PC-9 (cell line): Measurements from ENCODE around the gene FFAR3. TPM values are rescaled to one million over a fixed set of nuclear protein-coding genes. Genes with fewer than 3 reads are reported as not detected.

Source experiments
- BruUV-seq: library from RNA; stranded (reverse); fragments of 400-500 nt; replicated peaks from 2 replicates; lab custom pipeline; 2021; lab: Mats Ljungman, UMichigan
- CTCF ChIA-PET: fragments of 300-600 bp; sonication (Branson Sonifier 250); formaldehyde crosslinking; loops from one replicate; lab custom pipeline; 2022; ENCODE audit warnings: antibody characterized with exemption; lab: Charles Lee
- POLR2A ChIA-PET: fragments of 300-600 bp; sonication (Branson Sonifier 250); formaldehyde crosslinking; loops from one replicate; lab custom pipeline; 2022; ENCODE audit warnings: antibody characterized with exemption; ENCODE audit not compliant: unreplicated experiment; lab: Charles Lee
- DNase-seq, 2 experiments: peaks; one replicate each; pipeline versions ENCODE4 v3.0.0 to v3.0.0-alpha.2; 2015 to 2022; ENCODE audit warnings: mixed read lengths in 1 of 2
- H2AFZ ChIP-seq: fragments of 200-600 bp; sonication (generic); 2 replicates; pipeline ENCODE4 v1.8.1; 2017; ENCODE audit warnings: antibody characterized with exemption
- H3F3A ChIP-seq: fragments of 200-600 bp; sonication (generic); 2 replicates; pipeline ENCODE4 v1.8.1; 2017; ENCODE audit warnings: antibody characterized with exemption, mild to moderate bottlenecking, low read depth; ENCODE audit not compliant: insufficient read depth
- H3K27ac ChIP-seq: fragments of 200-600 bp; sonication (generic); 2 replicates; pipeline ENCODE4 v1.6.1; 2016; ENCODE audit warnings: mixed run types
- H3K27me3 ChIP-seq: fragments of 200-600 bp; sonication (generic); 2 replicates; pipeline ENCODE4 v1.6.1; 2016; ENCODE audit warnings: low read depth, mixed run types; ENCODE audit not compliant: insufficient read depth
- H3K36me3 ChIP-seq: fragments of 200-600 bp; sonication (generic); 2 replicates; pipeline ENCODE4 v1.6.1; 2016; ENCODE audit warnings: low read depth, mixed run types
- H3K4me1 ChIP-seq: fragments of 200-600 bp; sonication (generic); replicated peaks from 2 replicates; pipeline ENCODE4 v1.6.1; 2016; ENCODE audit warnings: mixed run types; ENCODE audit not compliant: insufficient read depth
- H3K4me2 ChIP-seq: fragments of 200-600 bp; sonication (generic); 2 replicates; pipeline ENCODE4 v1.6.1; 2017; ENCODE audit warnings: mixed run types
- H3K4me3 ChIP-seq: fragments of 200-600 bp; sonication (generic); 2 replicates; pipeline ENCODE4 v1.6.1; 2016; ENCODE audit warnings: mixed run types
- H3K79me2 ChIP-seq: fragments of 200-600 bp; sonication (generic); 2 replicates; pipeline ENCODE4 v1.6.1; 2017; ENCODE audit warnings: low read depth, mixed run types
- H3K9me2 ChIP-seq: fragments of 200-600 bp; sonication (generic); 2 replicates; pipeline ENCODE4 v1.8.1; 2017; ENCODE audit warnings: mild to moderate bottlenecking; ENCODE audit not compliant: insufficient read depth
- H3K9me3 ChIP-seq: fragments of 200-600 bp; sonication (generic); 2 replicates; pipeline ENCODE4 v1.8.1; 2016; ENCODE audit warnings: low read depth; ENCODE audit not compliant: insufficient read depth
- H4K20me1 ChIP-seq: fragments of 200-600 bp; sonication (generic); 2 replicates; pipeline ENCODE4 v1.8.1; 2017; ENCODE audit not compliant: insufficient read depth
- CTCF ChIP-seq: fragments of 200-600 bp; sonication (generic); conservative IDR thresholded peaks from 2 replicates; pipeline ENCODE4 v1.6.1; 2017; ENCODE audit warnings: mixed run types, antibody characterized with exemption, mild to moderate bottlenecking, moderate library complexity
- EZH2 ChIP-seq: fragments of 200-600 bp; sonication (generic); IDR thresholded peaks from 2 replicates; pipeline ENCODE4 v1.8.0; 2017; ENCODE audit warnings: antibody characterized with exemption, low read depth
- intact Hi-C: fragments of 100-400 bp; cut with micrococcal nuclease; formaldehyde crosslinking; loops from one replicate; pipeline ENCODE4 v1.10.0; 2022; ENCODE audit not compliant: unreplicated experiment
- total RNA-seq: library from RNA; stranded (reverse); gene quantifications from 2 replicates; pipeline ENCODE4 v1.2.3, GENCODE V29; 2021

FFAR3 gene
- total RNA-seq, 1 experiment from 2014 or later = not detected

- no TSS peak for BruUV-seq
- POLR2A ChIA-PET = no interaction called here
Observed at GRCh38 chr19:35368378-35368777, 10.1 kb downstream of the FFAR3 start.

GRCh38 chr19:35369522-35369921, 11.3 kb downstream of the FFAR3 start:
- H3K9me2 ChIP-seq = no peaks in the 10 kb centered on the region
- no peaks in the 10 kb centered on the region for H3K9me3 ChIP-seq
- DNase-seq = no peak
- H3K27me3 ChIP-seq = peaks cover 23% of the 10 kb centered on the region
- no peak overlapping the region for H3K27ac ChIP-seq
- no peaks in the 10 kb centered on the region for H4K20me1 ChIP-seq
- H2AFZ ChIP-seq = no peak overlapping the region
- BruUV-seq = no TSS peak
- H3K4me3 ChIP-seq = no peak overlapping the region
- no peaks in the 10 kb centered on the region for H3K36me3 ChIP-seq
- POLR2A ChIA-PET = no interaction called here
- CTCF ChIA-PET = no interaction called here
- H3K4me1 ChIP-seq = no peaks in the 10 kb centered on the region
- no peaks in the 10 kb centered on the region for H3K79me2 ChIP-seq
- H3K4me2 ChIP-seq = no peak overlapping the region
- TF ChIP-seq CTCF (no peak), EZH2 (no peak)
- 0 out of 2 replicates have a peak, but pooled peaks cover 3% of the 10 kb centered on the region for H3F3A ChIP-seq
- intact Hi-C loops = no loop called here

More at GRCh38 chr19:35368378-35368777, 10.1 kb downstream of the FFAR3 start:
- CTCF ChIA-PET = no interaction called here
- TF ChIP-seq EZH2 (no peak), CTCF (no peak)
- Histone ChIP-seq H3K4me3 (no peak overlapping the region), H4K20me1 (no peaks in the 10 kb centered on the region), H3K4me2 (no peak overlapping the region), H3K27ac (no peak overlapping the region), H3K36me3 (no peaks in the 10 kb centered on the region), H2AFZ (no peak overlapping the region), H3K9me2 (no peaks in the 10 kb centered on the region), H3K79me2 (no peaks in the 10 kb centered on the region), H3K4me1 (no peaks in the 10 kb centered on the region), H3K27me3 (peaks cover 22% of the 10 kb centered on the region), H3K9me3 (no peaks in the 10 kb centered on the region), H3F3A (no peaks in the 10 kb centered on the region)
- DNase-seq = no peak
- intact Hi-C loops = no loop called here

GRCh38 chr19:35370722-35371121, 12.5 kb downstream of the FFAR3 start, which contains the start of gene GPR42:
TSS of gene GPR42 (plus strand) at chr19:35371068. CDS start at chr19:35371360, 292 bp downstream.
- no peaks in the 10 kb centered on the region for H3K79me2 ChIP-seq
- H3K4me3 ChIP-seq = no peak within 1 kb of the TSS
- no peak within 1 kb of the TSS for H3K4me2 ChIP-seq
- CTCF ChIA-PET = no interaction called here
- no peak for DNase-seq
- TF ChIP-seq EZH2 (no peak), CTCF (no peak)
- H3K27me3 ChIP-seq = peaks cover 23% of the 10 kb centered on the region
- H3F3A ChIP-seq = 0 out of 2 replicates have a peak, but pooled peaks cover 5% of the 10 kb centered on the region
- intact Hi-C loops = no loop called here
- no peak within 1 kb of the TSS for H3K27ac ChIP-seq
- H3K36me3 ChIP-seq = no peaks in the 10 kb centered on the region
- no peaks in the 10 kb centered on the region for H4K20me1 ChIP-seq
- POLR2A ChIA-PET = no interaction called here
- BruUV-seq = no TSS peak
- no peaks in the 10 kb centered on the region for H3K4me1 ChIP-seq
- no peak within 1 kb of the TSS for H2AFZ ChIP-seq
- H3K9me2 ChIP-seq = no peaks in the 10 kb centered on the region
- H3K9me3 ChIP-seq = no peaks in the 10 kb centered on the region
